HPDE6-E6E7 (cell line): ENCODE data around the gene ATG4B.
A peak's percentile ranks its signal among the peaks of the same experiment; 100 is the strongest.

ENCODE experiments used
- DNase-seq: peaks from one replicate; pipeline ENCODE4 v3.0.0; 2011; ENCODE audit warnings: missing footprints; ENCODE audit errors: extremely low spot score

The ATG4B gene

DNA sequence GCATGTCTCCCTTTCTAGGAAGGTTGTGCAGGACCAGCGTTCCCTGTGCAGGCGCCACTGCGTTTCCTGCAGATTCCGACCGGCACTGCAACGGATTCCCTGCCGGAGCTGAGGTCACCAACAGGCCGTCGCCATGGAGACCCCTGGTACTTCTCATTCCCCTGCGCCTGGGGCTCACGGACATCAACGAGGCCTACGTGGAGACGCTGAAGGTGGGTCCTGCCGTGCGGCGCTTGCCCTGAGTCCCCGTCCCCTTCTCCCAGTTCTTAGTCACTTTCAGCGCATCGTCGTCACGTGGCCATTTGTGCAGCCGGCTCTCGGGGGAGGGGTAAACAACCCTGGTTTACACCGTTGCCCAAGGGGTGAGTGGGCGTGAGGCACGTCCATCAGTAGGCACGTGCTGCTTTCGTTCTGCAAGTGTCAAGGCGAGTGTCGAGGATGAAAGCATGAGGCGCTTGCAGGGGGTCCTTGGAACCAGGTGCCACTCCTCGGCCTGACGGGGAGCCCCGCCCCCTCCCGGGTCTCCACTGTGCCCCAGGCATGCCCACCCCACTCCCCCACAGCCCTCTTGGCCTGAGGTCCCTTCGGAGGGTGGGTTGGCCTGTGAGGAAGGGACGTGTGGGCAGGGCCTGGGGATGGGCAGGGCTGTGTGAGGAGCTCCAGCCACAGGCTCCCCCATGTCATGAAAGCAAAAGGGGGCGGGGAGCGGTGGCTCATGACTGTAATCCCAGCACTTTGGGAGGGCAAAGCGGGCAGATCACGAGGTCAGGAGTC, 29.3 kb downstream of the ATG4B start:
- DNase-seq = no peak

DNA sequence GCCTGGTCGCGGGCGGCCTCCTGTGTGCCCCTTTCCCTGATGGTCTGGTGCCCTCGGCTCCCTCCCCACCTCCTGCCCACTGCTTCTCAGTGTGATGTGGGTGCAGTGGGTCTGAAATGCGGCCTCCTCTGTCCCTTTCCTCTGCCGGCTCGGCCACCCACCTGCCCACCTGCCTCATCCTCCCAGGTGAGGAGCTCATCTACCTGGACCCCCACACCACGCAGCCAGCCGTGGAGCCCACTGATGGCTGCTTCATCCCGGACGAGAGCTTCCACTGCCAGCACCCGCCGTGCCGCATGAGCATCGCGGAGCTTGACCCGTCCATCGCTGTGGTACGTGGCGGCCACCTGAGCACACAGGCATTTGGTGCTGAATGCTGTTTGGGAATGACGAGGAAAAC, 30.9 kb downstream of the ATG4B start:
- no peak for DNase-seq

GRCh38 chr2:241668839-241669238, 31.3 kb downstream of the ATG4B start:
- DNase-seq = no peak

DNA sequence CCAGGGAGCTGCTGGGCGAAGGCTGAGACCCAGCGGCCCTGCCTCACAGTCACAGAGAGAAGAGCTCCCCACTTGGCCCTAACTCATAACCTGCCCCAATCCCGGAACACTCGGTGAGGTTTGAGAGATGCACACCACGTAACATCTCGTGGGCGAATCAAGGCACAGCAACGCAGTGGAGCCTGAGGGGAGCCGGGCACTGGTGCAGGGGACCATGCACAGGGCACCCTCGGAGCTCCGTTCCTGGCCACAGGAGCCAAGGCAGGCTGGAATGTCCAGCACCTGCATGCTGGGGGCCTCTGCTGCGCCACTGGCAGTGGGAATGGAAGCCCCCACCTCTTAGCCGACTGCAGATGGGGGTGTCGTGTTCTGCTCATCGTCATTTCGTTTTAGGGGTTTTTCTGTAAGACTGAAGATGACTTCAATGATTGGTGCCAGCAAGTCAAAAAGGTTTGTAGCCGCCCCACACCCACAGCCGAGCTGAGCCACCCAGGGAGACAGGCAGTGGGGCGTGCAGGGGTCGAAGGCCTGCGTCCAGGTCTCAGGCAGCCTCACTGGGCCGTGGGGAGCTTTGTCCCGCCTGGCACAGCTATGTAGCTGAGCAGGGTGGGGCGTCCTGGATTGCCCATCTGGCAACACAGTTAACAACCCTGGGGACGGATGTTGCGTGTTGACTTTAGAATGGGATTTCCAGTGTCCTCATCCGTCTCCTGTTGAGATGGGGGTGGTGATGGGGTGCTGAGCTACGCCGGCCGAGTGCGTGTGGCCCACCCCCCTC, 33.0 kb downstream of the ATG4B start:
- DNase-seq = no peak

- DNase-seq = no peak
Measured at GRCh38 chr2:241671457-241672240, 34.2 kb downstream of the ATG4B start.

- no peak for DNase-seq
Measured at GRCh38 chr2:241672243-241673188, 35.0 kb downstream of the ATG4B start.

GRCh38 chr2:241673189-241673663, 35.7 kb downstream of the ATG4B start:
- DNase-seq = no peak

GRCh38 chr2:241673797-241674725, 36.6 kb downstream of the ATG4B start:
- DNase-seq = no peak

DNA sequence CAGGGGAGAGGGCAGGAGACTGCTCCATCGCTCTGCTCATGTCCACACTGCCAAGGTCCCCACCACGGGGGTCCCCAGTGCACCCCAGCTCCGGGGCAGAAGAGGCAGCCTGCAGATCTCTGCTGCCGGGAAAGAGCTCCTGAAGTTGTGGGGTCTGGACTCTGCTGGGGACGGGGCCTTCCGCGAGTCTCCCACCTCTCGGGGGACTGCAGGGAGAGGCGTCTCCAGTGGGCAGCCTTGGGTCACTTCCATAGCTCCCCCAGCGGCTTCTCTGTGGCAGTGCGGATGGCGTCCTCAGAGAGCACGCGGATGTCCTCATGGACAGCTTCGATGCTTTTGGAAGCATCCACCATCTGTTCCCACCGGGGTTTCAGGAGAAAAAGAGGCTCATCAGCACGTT, 38.4 kb downstream of the ATG4B start:
- DNase-seq = no peak

GRCh38 chr2:241676665-241677064, 39.2 kb downstream of the ATG4B start:
- DNase-seq = no peak

- DNase-seq = no peak
Measured at GRCh38 chr2:241677392-241677791, 39.9 kb downstream of the ATG4B start.

DNA sequence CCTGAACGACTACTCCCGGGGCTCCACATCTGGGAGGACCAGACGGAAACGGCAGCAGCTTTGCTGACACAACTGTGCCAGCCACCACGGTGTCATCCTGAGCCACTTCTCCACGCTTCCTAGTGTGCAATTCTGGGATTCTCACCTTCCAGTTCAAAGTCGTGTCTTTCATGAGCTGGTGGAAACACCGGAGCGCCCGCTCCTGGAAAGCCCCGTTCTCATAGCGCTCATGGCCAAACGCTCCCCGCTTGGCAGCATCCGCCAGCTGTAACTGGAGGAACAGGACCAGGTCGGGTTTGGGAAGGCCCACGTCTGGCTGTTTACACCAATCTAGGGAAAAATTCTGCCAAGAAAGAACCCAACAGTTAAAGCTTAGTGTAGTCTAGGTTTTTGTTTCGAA, 40.8 kb downstream of the ATG4B start:
- no peak for DNase-seq

DNA sequence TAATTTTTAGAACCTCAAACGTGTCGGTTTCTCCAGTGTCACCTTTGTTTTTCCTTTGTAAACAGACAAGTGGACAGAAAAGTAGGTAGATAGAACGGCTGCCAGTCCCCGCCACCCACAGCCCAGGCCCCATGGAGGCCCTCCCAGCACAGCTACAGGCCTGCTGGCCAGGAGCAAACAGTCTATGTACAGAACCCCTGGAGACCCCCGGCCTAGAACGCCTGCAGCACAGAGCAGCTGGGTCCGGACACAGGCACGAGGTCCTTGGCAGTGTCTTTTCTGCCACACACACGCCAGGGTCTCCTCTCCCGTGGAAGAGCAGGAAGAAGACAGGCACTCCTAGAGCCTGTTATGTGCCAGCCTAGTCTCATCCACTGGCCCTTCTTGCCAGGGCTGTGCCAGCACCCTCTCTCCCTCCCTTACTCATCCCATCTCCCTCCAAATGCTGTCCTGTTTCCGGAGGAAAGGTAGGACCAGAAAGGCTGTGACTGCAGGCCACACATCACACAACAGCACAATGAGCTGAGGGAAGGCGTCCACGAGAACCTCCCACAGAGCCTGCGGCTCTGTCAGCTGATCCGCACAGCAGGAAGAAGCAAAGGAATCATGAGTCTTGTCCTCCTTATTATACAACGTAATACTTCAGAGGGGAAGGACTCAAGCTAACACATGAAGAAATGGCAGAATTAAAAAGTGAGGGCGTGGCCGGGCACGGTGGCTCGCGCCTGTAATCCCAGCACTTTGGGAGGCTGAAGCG, 41.5 kb downstream of the ATG4B start:
- DNase-seq = no peak

GRCh38 chr2:241680044-241680443, 42.6 kb downstream of the ATG4B start:
- DNase-seq = no peak

DNA sequence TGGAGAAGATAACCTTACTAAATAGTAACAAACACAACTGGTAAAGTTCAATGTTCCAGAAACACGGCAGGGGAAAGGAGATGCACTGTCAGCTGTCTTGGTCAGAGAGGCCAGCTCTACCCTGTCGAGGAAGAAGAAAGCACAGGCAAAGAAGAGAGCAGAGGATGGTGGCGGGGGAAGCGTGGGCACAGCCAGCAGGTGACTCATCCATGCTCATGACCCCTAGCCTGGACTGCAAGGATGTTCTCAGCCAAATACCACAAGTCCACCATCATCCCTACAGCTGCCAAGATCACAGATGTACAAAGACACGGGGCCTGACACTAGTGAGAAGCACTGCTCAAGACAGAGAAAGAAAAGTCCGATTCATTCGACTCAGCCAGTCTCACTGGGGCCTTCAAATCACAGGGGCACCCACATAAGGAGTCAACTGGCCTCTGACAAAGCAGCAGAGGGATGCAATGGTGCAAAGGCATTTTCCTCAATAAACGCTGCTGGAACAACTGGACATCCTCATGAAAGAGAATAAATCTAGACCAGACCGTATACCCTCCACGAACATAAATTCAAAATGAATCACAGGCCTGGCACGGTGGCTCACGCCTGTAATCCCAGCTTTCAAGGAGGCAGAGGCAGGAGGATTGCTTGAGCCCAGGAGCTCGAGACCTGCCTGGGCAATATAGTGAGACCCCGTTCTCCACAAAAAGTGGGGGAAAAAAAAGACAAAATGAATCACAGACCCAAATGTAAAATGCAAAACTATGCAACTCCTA, 43.5 kb downstream of the ATG4B start:
- DNase-seq = no peak

- no peak for DNase-seq
Measured at GRCh38 chr2:241686324-241686649, 48.8 kb downstream of the ATG4B start.

- peak; percentile 98 for DNase-seq
Measured at GRCh38 chr2:241686650-241687425, 49.3 kb downstream of the ATG4B start, which contains the start of gene DTYMK. Gene DTYMK (minus strand): TSS chr2:241686815. CDS start chr2:241686783, 32 bp downstream.

DNA sequence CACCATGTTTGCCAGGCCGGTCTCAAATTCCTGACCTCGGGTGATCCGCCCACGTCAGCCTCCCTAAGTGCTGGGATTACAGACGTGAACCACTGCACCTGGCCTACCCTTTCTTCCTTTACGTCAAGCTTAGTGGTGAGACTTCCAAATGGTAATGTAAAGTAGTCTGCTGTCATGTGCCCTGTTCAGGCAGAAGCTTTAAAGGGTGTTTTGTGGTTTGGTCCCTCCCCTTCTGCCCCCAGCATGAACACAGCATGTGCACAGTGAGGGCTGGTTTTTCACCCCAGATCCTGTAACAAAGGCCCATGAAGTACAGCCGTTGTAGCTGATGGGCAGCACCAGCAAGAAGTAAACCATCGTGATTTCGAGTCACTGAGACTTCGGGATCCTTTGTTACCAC, 51.8 kb downstream of the ATG4B start:
- no peak for DNase-seq
